COLO829 (cell line): ENCODE data around the gene TNIP1.

ENCODE experiments used
- DNase-seq: peaks from one replicate; pipeline ENCODE4 v3.0.0; 2012; ENCODE audit warnings: low spot score

The TNIP1 gene

DNA sequence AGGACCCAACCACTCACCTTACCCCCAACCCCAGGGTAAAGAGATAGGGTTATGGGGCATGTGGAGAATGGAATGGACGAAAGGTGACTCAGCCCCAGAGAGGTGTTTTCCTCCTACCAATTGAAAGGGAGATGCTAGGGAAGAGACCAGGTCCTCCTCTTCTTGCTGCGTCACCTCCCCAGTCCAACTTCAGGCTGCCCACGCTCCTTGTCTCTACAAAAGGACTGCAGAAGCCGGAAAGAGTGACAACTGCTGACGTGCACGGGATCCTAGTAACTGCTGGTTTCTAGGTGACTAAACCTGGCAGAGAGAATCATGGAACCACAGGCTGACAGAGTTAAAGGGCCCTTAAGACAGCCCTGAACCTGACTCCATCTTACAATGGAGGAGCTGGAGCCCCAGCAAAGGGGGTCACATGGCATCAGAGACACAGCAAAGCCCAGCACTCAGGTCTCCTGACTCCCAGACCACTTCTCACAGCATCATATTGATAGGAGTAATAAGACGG, 58.3 kb downstream of the TNIP1 start:
- no peak for DNase-seq

DNA sequence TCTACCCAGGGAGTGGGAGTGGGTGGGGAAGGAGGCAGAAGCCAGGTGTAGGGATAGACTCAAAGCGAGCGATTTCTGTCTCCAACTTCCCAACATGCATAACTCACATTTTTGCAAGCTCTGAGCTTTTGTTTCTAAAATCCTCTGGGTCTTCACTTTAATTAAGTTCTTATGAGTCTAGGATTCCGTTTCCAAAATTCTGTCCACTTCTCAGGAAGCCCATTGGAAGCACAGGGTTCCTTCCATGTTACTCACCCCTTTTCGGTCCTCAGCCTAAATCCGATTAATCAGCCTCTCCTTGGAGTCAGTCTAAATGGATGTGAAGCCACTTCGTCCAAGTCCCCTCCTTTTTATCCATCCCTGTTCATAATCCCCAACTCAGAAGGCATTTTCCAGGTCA, 59.1 kb downstream of the TNIP1 start:
- DNase-seq, result no peak

DNA sequence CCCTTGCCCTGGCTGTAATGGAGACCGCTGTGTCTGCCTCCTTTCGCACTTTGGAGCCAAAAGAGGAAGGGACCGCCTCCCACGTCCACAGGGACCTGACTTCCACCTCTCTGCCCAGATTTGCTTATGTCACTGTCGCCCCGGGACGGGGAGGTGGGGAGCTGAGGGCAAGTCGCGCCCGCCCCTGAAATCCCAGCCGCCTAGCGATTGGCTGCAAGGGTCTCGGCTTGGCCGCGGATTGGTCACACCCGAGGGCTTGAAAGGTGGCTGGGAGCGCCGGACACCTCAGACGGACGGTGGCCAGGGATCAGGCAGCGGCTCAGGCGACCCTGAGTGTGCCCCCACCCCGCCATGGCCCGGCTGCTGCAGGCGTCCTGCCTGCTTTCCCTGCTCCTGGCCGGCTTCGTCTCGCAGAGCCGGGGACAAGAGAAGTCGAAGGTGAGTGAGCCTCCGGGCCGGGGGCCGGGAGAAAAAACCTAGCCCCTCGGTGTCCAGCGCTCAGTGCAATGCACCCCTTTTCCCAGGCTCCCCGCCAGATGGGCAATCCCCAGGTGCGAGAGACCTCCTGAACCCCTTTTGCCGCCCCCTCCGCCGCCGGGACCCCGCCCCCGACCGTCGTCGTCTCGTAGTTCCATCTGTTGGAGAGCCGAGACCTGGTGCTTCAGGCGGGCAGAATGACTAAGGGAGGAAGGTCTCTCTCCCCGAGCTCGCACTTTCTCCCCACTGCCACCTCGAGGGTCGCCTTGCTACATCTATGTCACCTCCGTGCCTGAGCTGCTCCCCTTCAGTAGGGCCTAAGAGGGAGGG, 60.3 kb downstream of the TNIP1 start, which contains the start of gene GPX3:
TSS of gene GPX3 (plus strand) at position 288 of the 807 bp plus-strand sequence. CDS start at position 352, 64 bp downstream.
- no peak for DNase-seq

- DNase-seq, result no peak
These were observed 61.5 kb downstream of the TNIP1 start for GRCh38 chr5:151019331-151019730.

DNA sequence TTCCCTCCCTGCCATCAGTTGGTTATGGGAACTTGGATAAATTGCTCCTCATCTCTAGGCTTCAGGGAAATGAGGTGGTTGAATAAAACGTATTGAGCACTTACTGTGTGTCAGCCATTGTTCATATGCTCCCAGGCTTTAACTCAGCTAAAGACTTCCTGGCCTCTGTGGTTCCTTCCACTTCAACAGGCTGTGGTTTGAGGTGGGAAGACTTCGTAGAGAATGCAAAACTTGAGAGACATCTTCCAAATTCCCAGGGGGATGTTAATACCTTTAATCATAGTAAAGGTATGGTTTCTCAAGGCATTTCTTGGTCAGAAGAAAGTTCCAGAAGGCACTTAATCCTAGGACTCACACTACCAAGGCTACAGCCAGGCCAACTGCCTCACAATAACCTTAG, 62.0 kb downstream of the TNIP1 start:
- DNase-seq, result no peak

DNA sequence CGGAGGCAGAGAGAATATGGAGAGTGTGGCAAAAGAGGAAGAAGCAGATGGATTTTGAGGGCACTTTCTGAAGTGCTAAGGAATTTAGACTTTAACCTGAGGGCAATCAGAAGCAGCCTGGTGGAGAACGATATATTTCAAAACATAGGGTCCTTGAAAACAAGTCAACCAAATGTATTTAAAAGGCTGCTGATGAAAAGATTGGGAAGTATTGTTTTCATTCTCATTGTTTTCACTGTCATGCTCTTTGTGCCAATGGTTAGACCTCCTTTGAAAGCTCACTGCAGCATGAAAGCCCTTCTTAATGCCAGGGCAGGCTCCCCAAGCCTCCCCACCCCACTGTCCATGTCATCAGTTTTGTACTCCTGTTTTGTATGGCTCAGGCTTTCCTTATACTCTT, 62.9 kb downstream of the TNIP1 start:
- no peak for DNase-seq

DNA sequence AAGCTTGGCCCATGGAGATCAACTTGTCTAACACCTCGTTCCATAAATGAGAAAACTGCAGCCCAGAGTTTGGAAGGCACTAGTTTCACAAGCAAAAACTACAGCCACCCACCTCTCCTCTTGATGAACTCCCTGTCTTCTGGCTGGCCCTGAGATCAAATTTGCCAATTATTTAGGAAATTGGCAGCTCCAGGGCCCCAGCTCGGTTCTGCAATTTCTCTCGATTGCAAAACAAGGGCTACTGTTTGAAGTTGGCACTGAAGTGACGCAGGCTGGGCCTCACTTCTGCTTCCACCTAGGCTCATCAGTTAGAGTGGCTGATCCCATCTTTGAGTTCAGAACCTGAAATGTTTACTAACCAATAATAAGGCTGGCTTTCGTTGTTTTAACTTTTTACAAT, 64.1 kb downstream of the TNIP1 start:
- DNase-seq, result no peak

DNA sequence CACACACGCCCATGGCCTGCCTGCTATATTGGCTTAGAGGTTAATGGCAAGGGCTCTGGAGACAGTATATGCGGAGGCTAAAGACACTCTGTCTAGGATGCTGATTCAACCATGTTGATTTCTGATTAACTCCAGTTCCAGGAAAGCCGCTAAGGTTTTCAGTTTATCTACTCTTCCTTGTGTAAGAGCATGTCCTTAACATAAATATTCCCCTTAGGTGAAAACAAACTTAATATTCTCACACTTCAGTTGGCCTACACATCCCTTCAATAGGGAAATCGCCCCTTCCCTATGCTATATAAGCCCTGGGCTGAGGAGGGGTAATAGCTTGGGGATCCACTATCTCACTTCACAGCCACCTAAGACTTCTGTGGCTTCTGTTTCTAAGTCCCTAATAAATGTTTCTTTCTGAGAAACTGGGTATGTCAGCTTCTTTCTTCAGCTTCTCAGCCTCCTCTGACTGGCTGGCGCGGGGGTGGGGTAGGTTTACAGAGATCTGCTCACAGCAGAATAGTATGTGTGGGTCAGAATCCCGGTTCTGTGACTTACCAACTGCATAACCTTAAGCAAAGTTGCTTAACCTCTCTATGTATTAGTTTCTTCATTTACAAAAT, 64.8 kb downstream of the TNIP1 start:
- DNase-seq, result no peak

DNA sequence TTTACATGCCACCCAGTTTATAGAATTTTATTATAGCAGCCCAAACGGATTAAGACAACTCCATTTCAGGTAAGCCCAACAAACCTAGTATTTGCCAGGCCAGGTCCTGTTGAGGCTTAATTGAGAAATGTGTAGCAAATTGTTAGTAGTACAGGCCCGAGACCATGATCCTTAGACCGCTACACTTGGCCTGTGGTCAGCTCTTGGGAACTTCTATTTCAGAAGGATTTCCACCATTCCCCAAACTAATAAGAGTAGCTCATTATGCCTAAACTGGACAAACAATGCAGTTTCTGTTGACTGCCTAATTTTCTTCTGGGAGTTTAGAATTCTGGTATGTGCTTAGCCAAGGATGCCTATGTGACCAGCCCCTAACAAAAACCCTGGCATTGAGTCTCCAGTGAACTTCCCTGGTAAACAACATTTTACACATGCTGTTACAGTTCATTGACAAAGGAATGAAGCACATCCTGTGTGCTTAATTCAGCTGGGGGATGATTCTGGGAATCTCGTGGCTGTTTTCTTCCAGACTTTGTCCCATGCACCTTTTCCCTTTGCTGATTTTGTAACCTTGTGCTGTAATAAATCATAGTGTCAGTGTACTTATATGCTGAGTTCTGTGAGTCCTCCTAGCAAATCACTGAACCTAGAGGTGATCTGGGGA, 66.0 kb downstream of the TNIP1 start:
- DNase-seq, result peak; percentile 13

GRCh38 chr5:151012862-151013261, 68.0 kb downstream of the TNIP1 start:
- DNase-seq, result no peak

- DNase-seq, result no peak
These were observed 71.9 kb downstream of the TNIP1 start for GRCh38 chr5:151008906-151009305.

DNA sequence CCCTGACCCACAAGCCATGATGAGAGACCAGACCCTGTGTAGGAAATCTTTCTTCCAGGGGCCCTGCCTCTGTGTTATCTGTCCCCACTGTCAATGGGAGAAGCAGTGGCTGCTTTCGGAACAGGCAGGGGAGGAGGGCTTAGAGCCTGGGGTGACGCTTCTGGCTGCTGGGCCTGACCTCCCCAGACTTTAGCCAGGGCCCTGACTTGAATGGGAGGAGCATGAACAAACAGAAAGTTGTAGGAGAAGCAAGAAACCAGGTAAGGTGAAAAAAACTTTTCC, 72.7 kb downstream of the TNIP1 start:
- no peak for DNase-seq

- no peak for DNase-seq
These were observed 73.2 kb downstream of the TNIP1 start for GRCh38 chr5:151007430-151008209.

DNA sequence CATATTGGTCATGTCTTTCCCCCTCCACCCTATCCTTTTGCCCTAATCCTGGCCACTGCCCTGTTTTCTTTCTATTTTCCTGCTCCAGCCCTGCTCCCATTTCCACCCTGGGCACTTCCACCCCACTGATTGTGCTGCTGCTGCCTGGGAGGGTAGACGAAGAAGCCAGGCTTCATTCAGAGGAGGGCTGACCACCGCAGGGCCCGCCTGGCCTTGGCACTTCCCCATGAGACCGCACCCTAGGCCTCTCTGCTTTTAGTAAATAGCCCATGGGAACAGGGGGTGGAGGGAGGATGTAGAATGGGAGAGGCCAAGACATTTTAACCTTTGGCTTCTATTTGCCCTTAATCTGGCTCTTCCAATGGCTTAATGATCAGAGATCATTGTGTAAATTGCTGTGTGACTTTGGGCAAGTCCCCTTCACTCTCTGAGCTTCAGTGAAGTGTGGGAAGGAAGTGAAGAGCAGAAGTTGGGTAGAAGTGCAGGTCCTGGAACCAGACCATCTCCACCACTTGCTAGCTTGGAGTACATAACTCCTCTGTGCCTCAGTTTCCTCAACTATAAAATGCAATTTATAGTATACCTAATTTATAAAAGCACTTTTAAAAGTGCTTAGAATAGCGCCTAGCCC, 74.0 kb downstream of the TNIP1 start:
- DNase-seq, result no peak

DNA sequence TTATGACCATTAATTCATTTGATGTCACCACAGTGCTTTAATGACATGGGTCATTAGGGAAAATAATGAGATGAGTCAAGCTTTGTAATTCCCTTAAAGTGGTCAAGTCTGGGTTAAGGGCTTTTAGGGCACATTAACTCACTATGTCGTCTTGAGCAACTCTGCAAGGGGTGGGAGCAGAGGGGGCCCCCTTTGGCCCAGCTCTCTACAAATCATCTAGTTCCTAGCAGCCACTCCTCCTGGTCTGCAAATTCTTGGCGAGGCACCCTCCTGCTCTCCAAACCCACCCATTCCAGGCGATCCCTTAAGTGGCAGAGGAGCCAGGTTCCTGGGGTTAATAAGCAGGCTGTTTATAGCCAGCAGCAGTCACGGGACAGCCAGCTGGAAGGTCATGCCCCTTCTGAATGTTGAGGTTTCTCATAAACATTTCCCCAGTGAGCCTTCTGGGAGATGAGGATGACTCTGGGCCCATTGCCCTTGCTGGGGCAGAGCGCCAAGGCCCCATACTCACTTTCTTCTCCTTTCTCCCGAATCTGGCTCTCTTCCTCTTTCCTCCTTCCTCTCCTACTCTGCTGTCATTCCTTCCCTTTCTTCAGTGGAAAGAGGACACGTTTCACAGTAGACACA, 74.8 kb downstream of the TNIP1 start:
- no peak for DNase-seq

DNA sequence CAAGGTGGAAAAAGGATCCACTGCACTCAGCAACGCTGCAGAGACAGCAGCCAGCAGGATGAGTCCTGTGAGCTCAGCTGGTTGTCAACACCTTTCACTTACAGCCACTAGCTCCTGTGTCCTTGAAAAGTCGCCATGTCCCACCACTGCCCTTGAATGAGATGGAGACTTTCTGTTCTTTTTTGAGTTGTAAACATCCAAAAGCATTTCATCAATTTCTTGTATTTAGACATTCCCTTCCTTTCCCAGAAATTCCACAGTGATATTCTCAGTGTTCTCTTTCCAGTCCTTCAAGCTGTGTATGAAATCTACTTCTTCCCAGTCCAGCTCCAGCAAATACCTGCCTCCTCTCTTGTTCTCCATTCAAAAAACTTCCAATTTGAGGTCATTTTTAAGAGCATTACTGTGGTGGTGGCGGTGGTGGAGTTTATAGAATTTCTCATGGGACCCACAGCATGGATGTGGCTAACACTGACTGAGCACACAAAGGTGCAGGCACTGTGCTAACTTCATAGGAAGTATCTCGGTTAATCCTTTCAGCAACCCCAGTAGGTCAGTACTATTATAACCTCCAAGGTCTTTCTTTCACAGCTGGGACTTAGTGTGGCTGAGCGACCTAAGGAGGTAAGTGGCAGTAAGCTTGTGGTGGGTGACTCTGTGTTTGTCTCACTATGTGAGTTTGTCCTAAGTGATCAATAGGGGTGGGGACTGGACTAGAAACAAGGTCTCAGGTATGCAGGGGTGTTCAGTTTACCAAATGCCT, 75.5 kb downstream of the TNIP1 start:
- DNase-seq, result no peak

DNA sequence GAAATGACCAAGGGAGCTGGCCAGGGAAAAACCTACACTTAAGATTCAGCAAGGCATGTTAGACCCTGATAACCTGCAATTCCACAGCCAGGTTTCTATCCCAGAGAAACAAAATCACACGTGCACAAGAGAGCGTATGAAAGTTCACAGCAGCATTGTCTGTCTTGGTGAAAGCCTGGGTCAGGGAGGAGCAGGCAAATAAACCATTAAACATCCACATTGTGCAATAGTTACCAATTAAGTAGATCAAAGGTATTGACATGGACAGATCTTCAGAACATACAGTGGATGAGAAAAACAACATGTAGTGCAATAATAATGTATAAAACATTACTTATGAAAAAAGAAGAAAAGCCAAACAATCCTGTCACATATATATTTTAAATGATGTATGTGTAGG, 76.3 kb downstream of the TNIP1 start:
- no peak for DNase-seq

- DNase-seq, result no peak
These were observed 77.4 kb downstream of the TNIP1 start for GRCh38 chr5:151003503-151003860.

DNA sequence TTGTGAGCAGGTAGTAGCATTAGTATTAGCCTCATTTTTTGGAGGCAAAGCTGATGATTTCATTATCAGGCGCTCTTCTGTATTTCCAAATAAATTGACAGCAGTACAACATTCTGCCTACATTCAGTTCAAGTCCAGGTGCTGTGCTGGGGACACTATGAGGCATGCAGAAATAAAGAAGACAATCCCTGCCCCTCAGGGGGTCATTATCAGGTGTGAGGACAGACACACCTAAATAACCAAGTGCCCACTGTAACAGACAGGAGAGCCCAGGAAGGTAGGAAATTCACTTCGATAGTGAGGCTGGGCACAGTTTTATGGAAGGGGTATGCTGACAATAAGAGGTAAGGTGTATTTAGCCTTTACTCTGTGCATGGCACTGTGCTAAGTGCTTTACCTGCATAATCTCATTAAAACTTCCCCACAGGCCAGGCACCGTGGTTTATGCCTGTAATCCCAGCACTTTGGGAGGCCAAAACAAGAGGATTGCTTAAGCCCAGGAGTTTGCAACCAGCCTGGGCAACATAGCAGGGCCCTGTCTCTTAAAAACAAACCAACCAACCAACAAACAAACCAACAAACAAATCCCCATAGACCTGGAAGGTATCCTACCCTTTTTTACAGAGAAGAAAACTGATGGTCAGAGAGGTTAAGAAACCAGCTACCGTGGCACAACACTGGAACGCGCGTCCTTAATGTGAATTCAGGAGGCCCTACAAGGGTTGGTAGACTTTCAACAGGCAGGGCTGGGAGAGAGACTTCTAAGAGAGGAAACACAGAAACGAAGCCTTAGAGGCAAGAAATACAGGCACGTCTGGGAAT, 77.9 kb downstream of the TNIP1 start:
- no peak for DNase-seq

- DNase-seq, result peak; percentile 4
These were observed 78.6 kb downstream of the TNIP1 start for GRCh38 chr5:151002250-151002649.
